Immature natural killer cell (primary cell): ENCODE results near the gene RBMY1B. TPM values are rescaled to one million over a fixed set of nuclear protein-coding genes. Genes with fewer than 3 reads are reported as not detected.
"Not testable (repeated sequence)": the region's sequence is repeated elsewhere in the genome, so short reads cannot be mapped to it uniquely, and the experiment has no call there.

ENCODE experiments used
- DNase-seq, 3 donors: peaks; one replicate each; pipeline ENCODE4 v3.0.0; 2022; ENCODE audit warnings: mixed read lengths in 1 of 3
- H3K27ac Mint-ChIP-seq, 6 donors: one replicate each; pipeline ENCODE4 v1.8.0; 2020; ENCODE audit warnings: mixed read lengths in 6 of 6, mild to moderate bottlenecking in 5 of 6, inconsistent platforms in 4 of 6, moderate library complexity in 3 of 6
- H3K27me3 Mint-ChIP-seq, 3 donors: one replicate each; pipeline ENCODE4 v1.8.0; 2020 to 2021; ENCODE audit warnings: low read depth in 3 of 3, mild to moderate bottlenecking in 3 of 3, mixed read lengths in 3 of 3, moderate library complexity in 3 of 3, inconsistent platforms in 1 of 3
- H3K36me3 Mint-ChIP-seq, 3 donors: one replicate each; pipeline ENCODE4 v1.8.0; 2020; ENCODE audit warnings: mixed read lengths in 3 of 3, inconsistent platforms in 2 of 3, mild to moderate bottlenecking in 2 of 3
- H3K4me1 Mint-ChIP-seq, 2 donors: one replicate each; pipeline ENCODE4 v1.8.0; 2020; ENCODE audit warnings: inconsistent platforms in 2 of 2, mild to moderate bottlenecking in 2 of 2, mixed read lengths in 2 of 2, moderate library complexity in 1 of 2
- H3K4me3 Mint-ChIP-seq, 5 donors: one replicate each; pipeline ENCODE4 v1.8.0; 2020; ENCODE audit warnings: mild to moderate bottlenecking in 5 of 5, mixed read lengths in 5 of 5, inconsistent platforms in 3 of 5, moderate library complexity in 3 of 5
- H3K9me3 Mint-ChIP-seq, 6 donors: one replicate each; pipeline ENCODE4 v1.8.0; 2020; ENCODE audit warnings: mild to moderate bottlenecking in 6 of 6, mixed read lengths in 6 of 6, inconsistent platforms in 4 of 6, moderate library complexity in 3 of 6
- polyA plus RNA-seq, 3 donors: library from polyadenylated mRNA; unstranded; fragments of 300-500 nt; fragmentation: Illumina TruSeq; gene quantifications; one replicate each; pipeline ENCODE4 v1.2.3, GENCODE V29; 2021

Gene RBMY1B
- not detected for polyA plus RNA-seq

GRCh38 chrY:21511038-21511437 is at the start of gene RBMY1B:
RBMY1B (plus strand) TSS chrY:21511338; CDS start chrY:21513351, 2,013 bp downstream.
- H3K36me3 Mint-ChIP-seq, DNase-seq, H3K27ac Mint-ChIP-seq, H3K9me3 Mint-ChIP-seq, H3K27me3 Mint-ChIP-seq, H3K4me1 Mint-ChIP-seq, H3K4me3 Mint-ChIP-seq: not testable (repeated sequence)

DNA sequence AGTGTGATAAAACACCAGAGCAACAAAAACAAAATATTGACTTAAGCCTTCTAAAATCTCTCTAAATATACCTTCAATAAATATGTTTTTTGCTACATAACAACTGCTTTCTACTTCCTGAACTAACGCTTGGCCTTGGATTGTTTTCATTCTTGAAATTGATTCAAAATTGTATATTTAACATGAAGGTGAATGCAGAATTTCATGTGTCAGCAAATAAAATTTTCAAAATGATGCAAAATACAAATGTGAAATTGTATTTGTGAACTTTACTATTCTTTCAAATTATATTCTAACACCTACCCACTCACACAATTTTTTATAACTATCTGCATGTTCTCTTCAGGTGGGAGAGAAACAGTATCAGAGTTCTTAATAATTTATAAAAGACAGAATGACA is 48.2 kb upstream of the RBMY1B start:
- H3K4me1 Mint-ChIP-seq, DNase-seq, H3K27me3 Mint-ChIP-seq, H3K27ac Mint-ChIP-seq, H3K4me3 Mint-ChIP-seq, H3K36me3 Mint-ChIP-seq, H3K9me3 Mint-ChIP-seq: not testable (repeated sequence)

GRCh38 chrY:21482967-21483366 is 28.2 kb upstream of the RBMY1B start:
- peaks cover 0 to 2% (median 0%) of the 10 kb centered on the region in 6 donors for H3K9me3 Mint-ChIP-seq
- H3K27ac Mint-ChIP-seq: no peak overlapping the region

GRCh38 chrY:21534579-21534978 is 23.4 kb downstream of the RBMY1B start, which contains the start of gene RBMY1A1:
RBMY1A1 (plus strand) TSS chrY:21534879; CDS start chrY:21536892, 2,013 bp downstream.
- not testable (repeated sequence) for H3K27me3 Mint-ChIP-seq, DNase-seq, H3K4me3 Mint-ChIP-seq, H3K9me3 Mint-ChIP-seq, H3K27ac Mint-ChIP-seq, H3K4me1 Mint-ChIP-seq, H3K36me3 Mint-ChIP-seq

More at GRCh38 chrY:21482967-21483366, 28.2 kb upstream of the RBMY1B start:
- H3K4me1 Mint-ChIP-seq: no peaks in the 10 kb centered on the region
- peaks cover 0 to 2% (median 0%) of the 10 kb centered on the region in 3 donors for H3K27me3 Mint-ChIP-seq
- no peaks in the 10 kb centered on the region for H3K36me3 Mint-ChIP-seq
- no peak for DNase-seq
- H3K4me3 Mint-ChIP-seq: no peak overlapping the region

GRCh38 chrY:21559316-21559984 is 48.3 kb downstream of the RBMY1B start:
- not testable (repeated sequence) for DNase-seq, H3K9me3 Mint-ChIP-seq, H3K27ac Mint-ChIP-seq, H3K4me3 Mint-ChIP-seq, H3K36me3 Mint-ChIP-seq, H3K4me1 Mint-ChIP-seq, H3K27me3 Mint-ChIP-seq

Other genes starting within 250 kb of the RBMY1B start
- not detected for gene RBMY1A1, start 23.5 kb downstream of the RBMY1B start, polyA plus RNA-seq